HG03439 (cell line): ENCODE results near the gene TRPM2.
"Not testable (repeated sequence)": the region's sequence is repeated elsewhere in the genome, so short reads cannot be mapped to it uniquely, and the experiment has no call there.

ENCODE experiments used
- ATAC-seq: cut with Tn5 transposase; IDR thresholded peaks from one replicate; pipeline ENCODE4 v1.9.1; 2021; ENCODE audit warnings: mild to moderate bottlenecking, moderate library complexity; ENCODE audit not compliant: unreplicated experiment

TRPM2 gene

DNA sequence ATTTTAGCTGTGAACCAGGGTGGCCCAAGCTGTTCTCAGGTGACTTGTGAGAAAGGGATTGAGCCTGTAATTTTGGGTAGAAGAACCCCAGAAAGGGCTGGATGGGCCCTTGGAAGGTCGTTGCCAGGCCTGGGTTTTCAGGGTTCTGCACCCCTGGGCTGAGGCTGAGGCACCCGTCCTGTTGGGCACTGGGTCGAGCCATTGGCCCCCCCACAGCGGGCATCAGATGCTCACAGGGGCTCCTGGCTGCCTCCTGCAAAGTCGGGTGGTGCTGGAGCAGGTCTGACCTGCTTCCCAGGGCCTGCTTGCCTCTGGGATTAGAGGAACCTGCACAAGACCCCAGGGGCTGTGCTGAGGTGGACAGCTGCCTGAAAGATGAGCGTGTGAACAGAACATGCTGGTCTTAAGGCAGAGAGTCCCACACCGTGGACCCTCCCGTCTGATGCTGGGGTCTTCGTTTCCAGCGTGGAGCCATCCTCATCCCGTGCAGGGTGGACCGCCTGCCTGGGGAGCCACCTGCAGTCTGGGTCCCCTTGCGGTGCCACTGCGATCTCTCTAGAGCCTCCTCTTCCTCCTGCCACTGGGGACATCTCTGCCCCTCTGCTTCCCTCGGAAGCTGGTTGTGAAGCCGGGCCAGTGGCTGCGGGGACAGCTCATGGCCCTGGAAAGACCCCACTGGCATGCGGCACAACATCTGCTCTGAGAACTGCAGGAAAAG is 1.7 kb upstream of the TRPM2 start:
- no peak for ATAC-seq

DNA sequence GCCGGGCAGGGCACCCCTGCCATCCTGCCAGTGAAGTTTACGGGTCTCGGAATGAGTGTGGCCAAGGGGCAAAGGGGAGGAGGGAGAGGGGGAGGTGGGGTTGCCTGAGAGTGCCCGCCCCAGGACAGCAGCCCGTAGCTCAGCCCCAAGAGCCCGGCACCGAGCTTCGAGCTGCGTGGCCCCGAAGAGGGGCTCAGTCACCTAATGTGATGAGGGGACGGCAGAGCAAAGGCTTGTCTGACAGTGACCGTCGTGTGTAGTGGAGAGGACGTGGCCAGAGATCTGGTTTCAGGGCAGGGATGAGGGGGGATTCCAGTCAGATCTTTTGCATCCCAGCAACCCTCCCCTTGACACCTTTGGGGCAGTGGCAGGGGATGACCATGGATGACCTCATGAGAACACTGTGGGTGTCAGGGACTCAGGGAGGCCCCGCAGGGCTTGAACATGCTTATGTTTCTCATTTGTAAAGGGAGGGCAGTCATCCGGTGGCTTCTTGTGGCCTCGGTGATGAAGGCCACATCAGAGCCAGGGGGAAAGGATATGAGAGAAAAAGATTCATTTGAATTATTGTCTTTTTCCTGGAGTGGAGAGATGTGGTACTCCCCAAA is 1.1 kb upstream of the TRPM2 start:
- ATAC-seq = no peak

DNA sequence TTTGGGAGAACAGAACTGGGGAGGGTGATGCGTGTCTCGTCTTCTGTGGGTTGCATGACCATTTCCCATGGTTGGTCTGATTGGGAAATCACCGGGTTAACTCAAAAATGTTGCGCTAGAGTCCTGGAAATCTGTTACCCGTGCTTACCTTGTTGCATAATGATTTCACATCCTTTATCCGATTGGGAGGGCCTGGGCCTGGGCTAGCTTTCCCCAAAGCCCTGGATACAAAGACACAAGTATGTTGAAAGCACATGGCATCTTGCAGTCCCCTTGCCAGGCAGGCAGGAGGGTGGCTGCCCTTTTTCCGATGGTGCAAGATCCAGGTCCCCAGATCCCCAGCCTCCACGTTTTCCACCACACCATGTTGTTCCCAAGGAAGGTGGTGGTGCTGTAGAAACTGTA is 582 bp downstream of the TRPM2 start:
- no peak for ATAC-seq

DNA sequence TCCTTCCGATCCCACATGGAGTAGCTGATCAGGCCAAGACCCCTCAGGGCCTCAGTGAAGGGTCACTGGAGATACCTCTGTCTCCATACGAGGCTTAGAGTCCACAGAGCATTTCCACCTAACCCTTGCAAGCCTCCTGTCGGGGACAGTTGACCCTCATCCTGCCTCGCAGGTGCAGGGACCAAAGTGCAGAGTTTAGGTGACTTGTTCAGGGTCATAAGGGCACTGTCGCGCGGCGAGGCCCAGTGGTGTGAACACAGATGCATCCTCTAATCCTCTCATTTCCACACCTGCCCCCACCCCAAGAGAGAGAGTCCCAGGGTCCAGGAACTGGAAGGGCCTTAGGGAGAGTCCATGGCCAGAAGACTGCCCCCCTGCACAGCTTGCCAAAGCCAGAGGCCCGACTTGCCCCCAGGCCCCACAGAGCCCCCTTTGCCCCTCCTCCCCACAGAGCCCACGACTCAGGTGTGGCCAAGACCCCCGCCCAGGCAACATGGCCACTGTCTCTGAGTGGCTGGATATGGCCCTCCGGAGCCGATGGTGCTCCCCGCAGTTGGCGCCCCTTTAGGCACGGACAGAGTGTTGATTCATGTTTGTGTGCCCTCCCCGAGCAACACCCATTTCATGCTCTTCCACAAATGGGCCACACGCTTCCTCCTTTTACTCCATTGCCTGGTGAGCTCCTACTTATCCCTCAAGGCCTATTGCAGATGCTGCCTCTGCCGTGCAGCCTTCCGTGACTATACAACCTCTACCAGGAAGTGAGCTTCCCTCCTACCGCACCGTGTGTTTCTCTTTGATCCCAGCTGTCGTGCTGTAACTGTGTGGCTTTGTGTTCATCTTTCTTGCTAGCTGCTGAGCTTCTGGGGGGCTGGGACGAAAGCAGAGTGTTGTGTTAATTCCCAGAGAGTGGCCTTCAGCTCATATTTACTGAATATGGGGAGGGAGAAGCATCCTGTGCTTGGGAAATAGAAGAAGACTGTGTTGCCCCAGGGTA is 1.7 kb downstream of the TRPM2 start:
- no peak for ATAC-seq

DNA sequence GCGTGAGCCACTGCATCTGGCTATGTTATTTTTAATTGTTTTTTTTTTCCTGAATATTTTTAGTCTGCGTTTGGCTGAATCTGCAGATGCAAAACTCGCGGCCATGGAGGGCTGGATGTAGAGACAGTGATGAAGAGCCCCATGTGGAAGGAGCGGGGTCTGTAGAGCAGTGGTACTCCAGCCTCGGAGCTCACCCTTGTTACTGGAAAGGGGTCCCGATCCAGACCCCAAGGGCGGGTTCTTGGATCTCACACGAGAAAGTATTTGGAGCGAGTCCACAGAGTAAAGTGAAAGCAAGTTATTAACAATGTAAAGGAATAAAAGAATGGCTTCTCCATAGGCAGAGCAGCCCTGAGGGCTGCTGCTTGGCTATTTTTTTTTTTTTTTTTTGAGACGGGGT is 2.7 kb downstream of the TRPM2 start:
- no peak for ATAC-seq

DNA sequence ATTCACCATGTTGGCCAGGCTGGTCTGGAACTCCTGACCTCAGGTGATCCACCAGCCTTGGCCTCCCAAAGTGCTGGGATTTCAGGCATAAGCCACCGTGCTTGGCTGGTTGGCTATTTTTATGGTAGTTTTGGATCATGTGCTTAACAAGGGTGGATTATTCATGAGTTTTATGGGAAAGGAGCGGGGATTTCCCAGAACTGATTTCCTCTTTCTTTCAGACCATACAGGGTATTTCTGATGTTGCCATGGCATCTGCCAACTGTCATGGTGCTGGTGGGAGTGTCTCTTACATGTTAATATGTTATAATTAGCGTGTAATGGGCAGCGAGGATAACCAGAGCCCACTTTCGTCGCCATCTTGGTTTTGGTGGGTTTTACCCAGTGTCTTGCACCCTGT is 3.2 kb downstream of the TRPM2 start:
- ATAC-seq = no peak

DNA sequence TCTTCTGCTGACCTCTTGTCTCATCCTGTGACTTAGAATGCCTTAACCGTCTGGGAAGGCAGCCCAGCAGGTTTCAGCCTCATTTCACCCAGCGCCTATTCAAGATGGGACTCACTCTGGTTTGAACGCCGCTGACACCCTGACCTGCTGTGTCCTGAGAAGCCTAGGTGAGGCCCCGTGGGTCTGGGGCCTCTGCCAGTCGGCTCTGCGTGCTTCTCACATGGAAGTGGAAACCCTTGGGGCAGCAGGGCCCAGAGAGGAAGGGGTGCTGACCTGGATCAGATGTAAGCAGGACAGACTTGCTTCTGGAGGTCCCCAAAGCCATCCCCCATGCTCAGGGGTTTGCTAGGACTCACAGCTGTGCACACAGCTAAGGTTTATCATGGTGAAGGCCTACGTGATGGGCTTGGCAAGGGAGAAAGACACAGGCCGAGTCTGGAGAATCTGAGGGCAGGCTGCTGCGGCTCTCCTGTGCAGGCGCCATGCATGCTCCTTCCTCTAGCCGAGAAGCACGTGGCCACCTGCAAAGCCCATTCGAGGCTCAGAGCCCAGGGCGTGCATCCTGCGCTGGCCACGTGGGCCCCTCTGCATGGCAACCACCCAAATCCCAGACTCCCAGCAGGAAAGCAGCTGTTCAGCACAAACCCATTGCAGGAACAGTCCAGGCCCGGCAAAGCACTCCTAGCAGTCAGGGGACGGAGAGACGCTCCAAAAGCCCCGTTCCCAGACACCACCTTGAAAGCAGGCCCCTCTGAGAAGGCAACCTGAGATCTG is 3.8 kb downstream of the TRPM2 start:
- no peak for ATAC-seq

DNA sequence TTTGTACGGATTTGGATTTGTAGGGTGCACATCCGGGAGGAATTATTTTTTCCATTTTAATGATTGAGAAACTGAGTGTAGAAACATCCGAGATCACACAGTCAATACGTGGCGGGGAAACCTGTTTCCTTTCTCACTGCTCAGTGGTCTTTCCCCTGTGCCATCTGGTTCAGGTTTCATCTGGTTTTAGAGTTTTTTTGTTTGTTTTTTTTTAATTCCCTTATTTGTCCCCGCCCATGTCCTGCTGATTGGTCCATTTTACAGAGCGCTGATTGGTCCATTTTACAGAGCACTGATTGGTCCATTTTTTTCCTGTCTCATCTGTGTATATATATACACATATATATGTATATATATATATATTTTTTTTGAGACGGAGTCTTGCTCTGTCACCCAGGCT is 6.0 kb downstream of the TRPM2 start:
- no peak for ATAC-seq

DNA sequence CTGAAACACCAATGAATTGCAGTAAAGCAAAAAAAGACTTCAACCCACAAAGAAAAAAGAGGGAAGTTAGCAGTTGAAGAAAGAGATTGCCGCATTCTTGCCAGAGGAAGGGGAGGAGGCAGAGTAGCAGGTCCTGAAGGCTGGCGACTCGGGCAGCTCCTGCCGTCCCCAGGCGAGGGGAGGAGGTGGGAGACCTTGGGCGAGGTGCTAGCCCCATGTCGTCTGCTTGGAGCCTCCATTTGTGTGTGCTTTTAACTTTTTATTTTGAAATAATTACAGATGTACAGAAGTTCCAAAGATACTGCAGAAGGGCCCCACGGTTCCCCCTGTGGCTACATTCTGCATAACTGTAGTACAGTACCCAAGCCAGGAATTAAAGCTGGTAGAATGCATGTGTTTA is 6.7 kb downstream of the TRPM2 start:
- no peak for ATAC-seq

DNA sequence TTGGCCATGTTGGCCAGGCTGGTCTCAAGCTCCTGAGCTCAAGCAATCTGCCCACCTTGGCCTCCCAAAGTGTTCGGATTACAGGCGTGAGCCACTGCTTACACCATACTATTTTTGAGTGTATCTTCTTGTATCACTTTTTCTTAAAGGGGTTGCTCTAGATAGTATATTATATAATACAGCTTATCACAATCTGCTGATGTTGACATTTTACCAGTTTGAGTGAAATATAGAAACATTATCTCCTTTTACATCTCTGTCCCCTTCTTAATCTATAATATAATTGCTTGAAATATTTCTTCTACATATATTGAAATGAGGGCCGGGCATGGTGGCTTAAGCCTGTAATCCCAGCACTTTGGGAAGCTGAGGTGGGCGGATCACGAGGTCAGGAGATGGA is 8.5 kb downstream of the TRPM2 start:
- ATAC-seq = not testable (repeated sequence)

DNA sequence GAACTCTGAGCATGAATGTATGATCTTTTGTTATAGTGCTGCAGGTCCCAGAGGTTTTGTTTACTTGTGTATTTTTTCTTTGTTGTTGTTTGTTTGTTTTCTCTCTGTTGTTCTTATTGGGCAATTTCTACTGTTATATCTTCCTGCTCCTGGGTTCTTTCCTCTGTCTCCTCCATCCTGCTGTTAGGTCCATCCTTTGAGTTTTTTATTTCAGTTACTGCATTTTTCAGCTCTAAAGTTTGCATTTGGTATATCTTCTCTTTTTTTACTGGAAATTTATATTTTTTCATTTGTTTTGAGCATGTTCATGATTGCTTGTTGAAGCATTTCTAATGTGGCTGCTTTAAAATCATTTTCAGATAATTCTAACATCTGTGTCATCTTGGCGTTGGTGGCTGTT is 9.9 kb downstream of the TRPM2 start:
- ATAC-seq = no peak

DNA sequence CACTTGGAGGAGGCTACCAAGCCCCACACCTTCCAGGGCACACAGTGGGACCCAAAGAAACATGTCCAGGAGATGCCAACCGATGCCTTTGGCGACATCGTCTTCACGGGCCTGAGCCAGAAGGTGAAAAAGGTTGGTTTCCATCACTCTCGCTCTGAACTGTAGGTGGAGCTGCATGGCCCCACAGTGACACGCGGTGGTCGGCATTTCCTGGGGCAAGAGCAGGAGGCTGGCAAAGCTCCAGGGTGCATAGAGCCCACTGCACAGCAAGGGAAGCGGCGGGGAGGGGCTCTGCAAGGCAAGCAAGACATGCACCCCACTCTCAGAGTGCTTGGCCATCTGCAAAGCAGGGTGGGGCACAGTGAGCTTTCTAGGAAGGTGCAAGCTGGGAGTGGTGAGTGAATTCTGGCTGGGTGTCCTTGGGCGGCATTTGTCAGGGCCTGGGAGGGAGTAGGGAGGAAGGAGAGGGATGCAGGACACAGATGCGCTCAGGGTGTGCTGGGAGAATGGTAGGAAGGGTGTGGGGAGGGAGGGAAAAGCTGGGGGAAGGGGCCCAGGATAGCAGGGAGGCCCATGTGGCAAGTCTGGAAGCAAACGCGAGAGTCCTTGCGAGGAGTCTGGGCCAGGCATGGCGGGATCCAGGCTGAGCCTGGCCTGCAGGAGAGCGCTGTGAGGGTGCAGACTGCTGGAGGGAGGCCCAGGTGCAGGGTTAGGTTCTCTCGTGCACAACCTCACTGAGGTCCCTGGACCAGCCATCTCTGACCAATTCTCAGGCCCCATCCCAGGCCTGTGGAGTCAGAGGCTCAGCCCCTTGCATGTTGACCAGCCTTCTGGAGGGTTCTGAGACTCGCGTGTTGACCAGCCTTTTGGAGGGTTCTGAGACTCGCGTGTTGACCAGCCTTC is 11.0 kb downstream of the TRPM2 start:
- no peak for ATAC-seq

DNA sequence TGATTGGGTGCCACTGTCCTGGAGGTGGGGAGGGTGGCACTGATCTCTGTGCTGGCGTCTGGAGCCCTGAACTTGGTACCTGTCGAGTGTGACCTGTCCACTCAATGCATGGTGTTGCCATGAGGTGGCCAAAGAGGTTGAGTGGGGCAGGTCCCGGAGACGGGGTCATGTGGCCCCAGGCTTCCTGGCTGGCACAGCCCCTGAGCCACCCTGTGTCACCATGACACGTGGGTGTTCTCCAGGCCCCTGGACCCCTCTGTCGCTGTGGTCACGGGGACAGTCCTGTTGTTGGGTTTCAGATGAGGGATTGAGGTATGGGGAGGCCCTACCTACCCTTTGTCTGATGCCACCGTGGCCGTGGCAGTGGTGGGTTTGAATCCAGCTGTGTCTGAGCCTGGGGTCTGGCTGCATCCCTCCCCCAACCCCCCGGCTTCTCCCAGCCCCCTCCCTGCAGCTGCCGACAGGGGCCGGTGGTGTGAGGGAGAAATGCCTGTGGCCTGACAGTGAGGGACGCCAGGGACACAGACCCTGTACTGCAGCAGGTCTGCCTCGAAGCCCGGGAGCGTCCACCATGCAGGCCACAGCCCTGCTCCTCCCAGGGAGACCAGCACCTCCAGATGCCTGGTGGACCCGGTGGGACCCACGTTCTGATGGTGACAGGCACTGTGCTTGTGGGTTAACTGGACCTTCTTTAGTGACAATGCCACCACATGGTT is 12.0 kb downstream of the TRPM2 start:
- ATAC-seq = no peak

DNA sequence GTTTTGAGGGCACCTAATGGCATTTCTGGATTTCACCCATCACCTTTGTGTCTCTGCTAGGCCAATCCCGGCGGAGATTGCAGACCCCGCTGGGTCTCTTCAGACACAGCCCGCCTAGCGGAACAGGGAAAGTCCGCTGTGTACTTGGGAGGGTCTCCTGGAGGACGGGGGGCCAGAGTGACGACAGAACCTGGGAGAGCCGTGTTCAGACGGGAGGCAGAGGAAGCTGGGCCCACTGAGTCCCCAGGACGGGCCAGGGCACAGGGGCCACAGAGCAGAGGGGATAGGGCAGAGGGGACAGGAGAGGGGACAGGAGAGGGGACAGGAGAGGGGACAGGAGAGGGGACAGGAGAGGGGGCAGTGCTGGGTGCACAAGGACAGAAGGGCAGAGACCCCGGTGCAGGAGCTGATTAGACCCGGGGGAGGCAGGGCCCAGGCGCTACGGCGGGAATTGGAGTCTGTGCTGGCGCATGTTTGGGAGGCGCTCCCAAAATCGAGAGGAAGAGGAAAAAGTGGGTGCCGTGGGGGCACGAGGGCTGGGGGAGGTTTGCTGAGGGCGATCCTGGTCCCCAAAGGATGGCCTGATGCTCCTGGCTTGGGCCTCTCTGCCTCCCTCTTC is 12.7 kb downstream of the TRPM2 start:
- ATAC-seq = no peak

DNA sequence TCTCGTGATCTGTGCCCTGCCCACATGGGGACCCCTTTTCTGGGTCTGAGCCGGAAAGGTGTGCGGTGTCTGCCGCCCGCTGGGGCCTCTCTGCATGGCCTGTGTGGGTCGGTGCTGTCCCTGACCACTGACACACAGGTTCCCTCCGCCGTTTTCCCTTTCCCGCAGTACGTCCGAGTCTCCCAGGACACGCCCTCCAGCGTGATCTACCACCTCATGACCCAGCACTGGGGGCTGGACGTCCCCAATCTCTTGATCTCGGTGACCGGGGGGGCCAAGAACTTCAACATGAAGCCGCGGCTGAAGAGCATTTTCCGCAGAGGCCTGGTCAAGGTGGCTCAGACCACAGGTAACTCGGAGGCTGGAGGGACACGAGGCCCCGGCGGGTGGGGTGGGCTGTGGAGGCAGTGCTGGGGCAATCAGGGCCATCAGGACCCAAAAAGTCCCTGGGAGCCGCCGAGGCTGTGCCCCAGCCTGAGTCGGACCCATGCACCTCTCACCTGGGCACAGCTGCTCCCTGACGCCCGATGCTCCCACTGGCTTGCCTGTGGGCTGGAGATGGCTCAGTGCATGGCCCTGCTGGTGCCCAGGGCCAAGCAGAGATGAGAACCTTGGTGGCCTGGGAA is 13.3 kb downstream of the TRPM2 start:
- no peak for ATAC-seq

DNA sequence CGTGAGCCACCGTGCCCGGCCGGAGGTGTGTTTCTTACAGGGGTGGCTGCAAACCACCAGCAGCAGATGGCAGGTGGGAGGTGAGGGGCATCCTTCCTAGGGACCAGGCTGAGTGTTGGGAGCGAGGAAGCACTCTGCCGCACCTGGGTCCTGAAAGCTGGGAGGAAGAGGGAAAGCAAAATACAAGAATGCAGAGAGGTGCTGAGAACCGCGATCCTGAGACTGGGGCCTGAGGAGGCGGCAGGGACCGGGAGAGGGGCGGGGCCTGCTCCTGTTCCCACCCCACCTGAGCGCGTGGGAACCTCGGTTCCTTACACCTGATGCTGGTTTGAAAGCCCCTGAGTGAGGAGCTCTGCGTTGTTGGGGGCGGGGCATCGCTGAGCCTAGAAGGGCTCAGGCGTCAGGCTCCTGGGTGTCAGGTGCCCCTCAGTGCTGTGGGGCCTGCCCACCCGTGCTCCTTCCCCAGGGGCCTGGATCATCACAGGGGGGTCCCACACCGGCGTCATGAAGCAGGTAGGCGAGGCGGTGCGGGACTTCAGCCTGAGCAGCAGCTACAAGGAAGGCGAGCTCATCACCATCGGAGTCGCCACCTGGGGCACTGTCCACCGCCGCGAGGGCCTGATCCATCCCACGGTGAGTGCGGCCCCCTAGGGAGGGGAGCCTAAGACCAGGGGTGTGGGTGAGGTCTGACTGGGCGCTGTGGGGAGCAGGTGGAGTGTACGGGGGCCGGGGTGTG is 15.5 kb downstream of the TRPM2 start:
- ATAC-seq = no peak

DNA sequence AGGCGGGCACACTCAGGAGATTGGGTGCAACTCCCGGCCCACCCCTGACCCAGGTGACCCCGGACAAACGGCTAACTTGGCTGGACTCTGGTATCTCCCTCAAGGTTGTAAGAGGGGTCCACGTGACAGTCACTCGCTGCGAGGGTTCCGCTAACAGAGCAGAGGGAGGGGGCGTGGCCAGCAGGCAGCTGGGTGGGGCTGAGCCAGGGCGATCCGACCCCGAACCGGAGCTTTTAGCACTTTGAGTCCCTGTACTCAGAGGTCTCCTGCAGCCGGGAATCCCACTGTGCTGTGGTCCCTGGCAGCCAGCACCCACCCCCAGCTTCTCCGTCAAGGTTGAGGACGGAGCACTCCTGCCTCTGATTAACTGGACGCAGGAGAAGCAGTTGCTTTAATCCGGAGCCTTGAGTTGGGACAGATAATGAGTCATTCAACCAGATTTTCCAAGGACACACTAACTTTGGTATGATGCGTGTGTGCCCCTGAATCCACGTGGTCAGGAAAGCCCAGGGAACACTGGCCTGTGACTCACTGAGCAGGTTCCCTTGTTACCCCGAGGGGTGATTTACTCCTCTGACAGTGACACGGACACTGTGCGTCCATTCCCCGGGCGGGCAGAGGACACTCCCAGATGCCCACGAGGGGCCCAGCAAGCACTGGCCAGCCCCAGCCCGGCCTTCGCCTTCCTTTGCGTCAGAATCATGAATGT is 16.8 kb downstream of the TRPM2 start:
- no peak for ATAC-seq
